Measurements from ENCODE around the gene DTD2.
"Not testable (repeated sequence)": the region's sequence is repeated elsewhere in the genome, so short reads cannot be mapped to it uniquely, and the experiment has no call there.

DTD2 gene

DNA sequence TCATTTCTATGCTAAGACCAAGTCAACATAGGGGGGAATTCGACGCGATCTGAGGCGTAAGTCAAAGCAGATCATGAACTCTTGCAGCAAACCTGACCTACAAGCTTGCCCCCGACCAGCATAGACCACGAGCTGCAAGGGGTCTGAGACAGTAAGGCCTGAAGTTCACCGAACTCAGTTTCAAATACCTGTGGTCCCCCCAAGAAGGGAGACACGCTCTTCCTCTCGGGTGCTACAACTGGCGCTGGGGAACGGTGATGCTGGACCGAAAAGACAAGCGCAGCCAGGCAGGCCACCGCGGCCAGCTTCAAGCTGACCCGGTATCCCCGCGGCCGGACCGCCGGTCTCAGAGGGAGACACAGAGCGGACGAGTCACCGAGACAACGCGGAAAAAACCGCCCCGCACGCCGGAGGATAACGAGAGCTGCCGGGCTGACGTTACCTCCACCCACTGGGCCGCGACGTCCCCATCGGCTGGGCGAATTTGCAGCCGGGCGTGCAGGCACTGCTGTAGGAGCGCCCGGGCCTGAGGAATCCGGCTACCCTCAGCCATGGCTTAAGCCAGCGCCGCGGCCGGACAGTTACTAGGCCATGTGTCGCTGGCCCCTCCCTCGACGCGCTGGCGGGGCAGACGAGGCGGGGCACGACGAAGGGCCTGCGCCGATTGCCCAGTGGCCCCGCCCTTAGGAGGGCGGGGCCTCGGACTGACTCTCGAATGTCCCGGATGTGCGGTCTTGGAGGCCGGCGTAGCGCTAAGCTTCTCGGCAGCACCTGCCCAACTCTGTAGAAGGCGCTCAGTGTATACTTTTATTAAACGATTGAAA is at the start of gene DTD2:
Gene DTD2, minus strand, starts transcription at position 666 of the 824 bp plus-strand sequence. Its CDS starts 113 bp downstream, at position 553.
- peak; percentile 98 for DNase-seq (ENCODE audit: low read depth, low spot score)

DNA sequence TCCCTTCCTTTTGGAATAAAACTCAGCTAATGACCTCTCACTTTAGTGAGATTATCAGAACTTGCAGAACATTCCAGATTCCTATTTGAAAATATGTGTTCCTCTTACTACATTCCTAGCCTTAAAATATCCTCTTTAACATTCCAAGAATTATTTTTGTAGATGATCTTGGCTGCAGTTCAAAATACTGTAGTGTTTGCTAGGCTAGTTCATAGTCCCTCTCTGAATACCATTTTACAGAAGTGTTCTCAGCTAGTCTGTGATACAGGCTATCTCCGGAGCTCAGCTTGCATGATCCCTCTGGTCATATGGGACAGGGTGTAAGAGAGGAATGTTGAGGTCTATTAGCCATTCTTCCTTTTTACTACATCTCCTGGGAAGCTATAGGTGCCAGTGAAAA is 48.1 kb upstream of the DTD2 start:
- DNase-seq (ENCODE audit: low read depth, low spot score): peak; percentile 50

DNA sequence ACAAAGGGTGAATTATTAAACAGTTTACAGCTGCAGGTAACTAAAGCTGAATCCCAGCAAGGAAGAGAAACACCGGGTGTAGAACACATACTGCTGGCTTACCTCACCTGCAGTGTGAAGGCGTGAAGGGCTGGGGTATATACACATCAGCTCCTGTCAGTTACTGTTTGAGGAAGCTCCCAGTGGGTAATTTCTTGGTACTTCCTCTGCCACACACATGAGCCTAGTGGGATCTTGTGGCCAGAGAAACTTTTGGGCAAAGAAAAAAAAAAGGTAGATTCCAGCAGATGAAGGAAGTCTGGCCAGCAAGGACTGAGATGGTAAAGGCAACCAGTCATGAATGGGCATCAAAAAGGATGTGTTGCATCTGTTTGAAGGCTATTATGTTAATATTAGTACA is 44.6 kb upstream of the DTD2 start:
- no peak for DNase-seq (ENCODE audit: low read depth, low spot score)

DNA sequence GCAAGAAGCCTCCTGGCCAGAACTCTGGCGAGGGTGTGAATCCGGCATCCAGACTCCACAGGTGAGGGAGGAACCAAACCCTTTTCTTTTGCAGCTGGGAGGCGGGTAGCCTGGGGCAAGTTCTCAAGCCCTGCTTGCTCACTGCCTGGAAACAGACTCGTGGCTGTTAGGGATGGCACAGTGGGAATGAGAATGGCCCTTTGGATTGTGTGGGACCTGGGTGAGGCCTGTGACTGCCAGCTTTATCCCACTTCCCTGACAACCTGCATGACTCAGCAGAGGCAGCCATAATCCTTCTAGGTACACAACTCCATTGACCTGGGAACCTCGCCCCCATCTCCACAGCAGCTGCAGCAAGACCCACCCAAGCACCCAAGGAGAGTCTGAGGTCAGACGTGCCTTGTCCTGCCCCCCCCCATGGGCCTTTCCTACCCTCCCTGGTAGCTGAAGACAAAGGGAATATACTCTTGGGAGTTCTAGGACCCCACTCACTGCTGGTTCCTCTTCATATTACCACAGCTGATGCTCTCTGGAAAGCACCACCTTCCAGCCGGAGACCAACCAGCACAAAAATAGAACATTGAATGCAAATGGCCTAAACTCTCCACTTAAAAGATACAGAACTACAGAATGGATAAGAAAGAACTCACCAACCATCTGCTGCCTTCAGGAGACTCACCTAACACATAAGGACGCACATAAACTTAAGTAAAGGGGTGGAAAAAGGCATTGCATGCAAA is 35.6 kb upstream of the DTD2 start:
- no peak for DNase-seq (ENCODE audit: low read depth, low spot score)

DNA sequence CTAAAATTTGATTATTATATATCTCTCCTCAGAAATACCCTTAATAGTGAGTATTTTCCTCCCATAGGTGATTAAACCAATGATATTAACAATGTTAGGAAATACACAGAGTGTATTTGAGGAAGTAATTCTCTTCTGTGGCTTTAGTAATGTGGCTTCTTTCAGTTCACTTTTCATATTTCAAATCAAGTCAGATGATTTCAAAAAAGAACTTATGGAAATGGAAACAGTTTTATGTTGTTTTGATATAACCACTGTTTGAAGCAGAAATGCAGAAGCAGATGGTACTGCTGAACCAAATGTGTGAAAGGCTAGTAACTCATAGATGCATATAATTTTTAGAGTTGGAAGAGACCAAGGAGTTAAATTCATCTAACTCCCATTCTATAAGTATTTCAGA is 32.4 kb upstream of the DTD2 start:
- no peak for DNase-seq (ENCODE audit: low read depth, low spot score)

DNA sequence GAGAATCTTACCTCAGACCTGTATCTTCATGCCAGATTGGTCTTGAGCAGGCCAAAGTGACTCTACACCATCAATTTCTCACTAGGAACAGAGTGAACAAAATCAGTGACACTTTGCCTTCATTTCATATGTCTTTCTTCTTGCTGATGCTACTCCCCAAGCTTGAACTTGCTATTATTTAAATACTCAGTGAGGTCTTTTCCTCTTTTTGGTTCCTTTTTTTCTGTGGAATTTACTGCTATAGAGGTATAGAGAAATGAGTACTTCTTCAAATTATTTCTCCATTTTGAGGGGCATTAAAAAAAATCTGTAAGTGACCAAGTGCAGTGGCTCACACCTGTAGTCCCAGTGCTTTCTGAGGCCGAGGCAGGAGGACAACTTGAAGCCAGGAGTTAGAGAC is 30.6 kb upstream of the DTD2 start, which contains the start of gene GPR33:
Gene GPR33, minus strand, starts transcription at position 154 of the 400 bp plus-strand sequence. CDS start 4,074 bp downstream, outside the sequence.
- no peak for DNase-seq (ENCODE audit: low read depth, low spot score)

DNA sequence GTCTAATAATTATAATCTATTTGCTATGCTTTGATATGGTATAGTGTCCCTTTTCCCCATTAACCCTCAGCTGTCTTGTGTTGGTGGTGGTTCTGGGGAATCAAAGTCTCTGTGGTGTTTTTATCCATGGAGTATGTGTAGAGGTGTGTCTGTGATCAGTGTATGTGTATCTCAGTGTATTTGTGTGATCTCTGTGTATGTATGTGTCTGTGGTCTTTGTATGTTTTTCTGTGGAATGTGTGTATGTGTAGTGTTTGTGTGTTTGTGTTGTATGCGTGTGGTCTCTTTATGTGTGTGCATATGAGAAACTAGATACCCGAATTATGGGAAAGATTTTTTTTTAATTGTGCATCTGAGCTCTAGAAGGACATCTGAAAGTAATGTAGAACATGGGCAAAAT is 29.5 kb upstream of the DTD2 start:
- DNase-seq (ENCODE audit: low read depth, low spot score): no peak

DNA sequence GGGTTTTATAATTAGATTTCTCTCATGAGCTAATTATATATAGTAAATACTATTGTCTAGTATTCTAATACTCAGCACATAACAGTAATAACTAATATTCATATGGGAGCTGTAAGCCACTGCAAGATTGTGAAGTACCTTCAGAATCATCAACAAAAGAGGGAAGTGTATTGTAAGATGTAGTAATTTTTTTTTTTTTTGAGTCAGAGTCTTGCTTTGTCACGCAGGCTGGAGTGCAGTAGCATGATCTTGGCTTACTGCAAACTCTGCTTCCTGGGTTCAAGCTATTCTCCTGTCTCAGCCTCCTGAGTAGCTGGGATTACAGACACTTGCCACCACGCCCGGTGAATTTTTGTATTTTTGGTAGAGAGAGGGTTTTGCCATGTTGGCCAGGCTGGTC is 27.4 kb upstream of the DTD2 start:
- DNase-seq (ENCODE audit: low read depth, low spot score): no peak

DNA sequence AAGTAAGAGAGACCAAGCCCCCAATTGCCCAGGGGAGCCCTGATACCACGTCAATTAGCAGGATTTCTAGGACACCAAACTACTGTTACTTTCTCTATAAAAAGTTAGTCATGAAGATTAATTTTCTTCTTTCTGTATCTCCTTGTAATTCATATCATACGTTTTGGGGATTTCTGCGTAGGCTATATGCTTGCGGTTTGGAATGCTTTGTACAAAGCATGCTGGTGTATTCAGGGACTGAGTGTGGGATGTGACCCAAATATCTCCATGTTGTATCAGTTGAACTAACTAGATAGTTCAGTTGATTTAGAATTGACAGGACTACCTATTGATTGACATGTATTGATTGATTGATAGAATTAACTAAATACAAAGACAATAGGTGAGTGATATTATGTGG is 22.9 kb upstream of the DTD2 start:
- DNase-seq (ENCODE audit: low read depth, low spot score): no peak

DNA sequence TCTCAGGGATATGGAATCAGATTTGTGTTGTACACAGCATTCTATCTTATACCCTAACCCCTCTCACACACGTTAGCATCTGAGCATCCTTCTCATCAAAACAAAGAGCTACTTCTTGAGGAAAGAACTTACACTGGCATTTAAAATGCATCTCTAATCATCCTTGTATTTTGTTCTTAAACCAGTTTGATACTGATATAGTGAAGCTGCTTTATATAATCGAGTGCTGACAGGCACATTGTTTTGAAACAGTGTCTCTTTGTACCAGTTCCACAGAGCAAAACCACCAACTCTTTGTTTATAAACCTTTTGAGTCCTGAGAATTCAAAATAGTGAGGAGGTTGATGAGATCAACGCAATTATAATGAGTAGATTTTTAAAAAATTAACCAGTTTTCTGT is 21.7 kb upstream of the DTD2 start:
- peak; percentile 2 for DNase-seq (ENCODE audit: low read depth, low spot score)

DNA sequence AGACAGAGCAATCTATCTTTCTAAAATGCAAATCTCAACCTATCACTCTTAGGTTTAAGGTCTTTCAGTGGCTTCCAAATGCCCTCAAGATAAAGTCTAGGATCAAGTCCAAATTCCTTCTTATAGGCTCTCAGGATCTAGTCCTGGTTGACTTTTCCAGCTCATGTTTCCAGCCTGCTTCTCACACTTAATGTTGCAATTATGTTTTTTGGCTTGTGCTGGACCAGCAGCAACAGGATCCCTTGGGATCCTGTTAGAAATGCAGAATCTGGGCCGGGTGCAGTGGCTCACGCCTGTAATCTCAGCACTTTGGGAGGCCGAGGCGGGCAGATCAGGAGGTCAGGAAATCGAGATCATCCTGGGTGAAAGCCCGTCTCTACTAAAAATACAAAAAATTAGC is 19.9 kb upstream of the DTD2 start:
- no peak for DNase-seq (ENCODE audit: low read depth, low spot score)

DNA sequence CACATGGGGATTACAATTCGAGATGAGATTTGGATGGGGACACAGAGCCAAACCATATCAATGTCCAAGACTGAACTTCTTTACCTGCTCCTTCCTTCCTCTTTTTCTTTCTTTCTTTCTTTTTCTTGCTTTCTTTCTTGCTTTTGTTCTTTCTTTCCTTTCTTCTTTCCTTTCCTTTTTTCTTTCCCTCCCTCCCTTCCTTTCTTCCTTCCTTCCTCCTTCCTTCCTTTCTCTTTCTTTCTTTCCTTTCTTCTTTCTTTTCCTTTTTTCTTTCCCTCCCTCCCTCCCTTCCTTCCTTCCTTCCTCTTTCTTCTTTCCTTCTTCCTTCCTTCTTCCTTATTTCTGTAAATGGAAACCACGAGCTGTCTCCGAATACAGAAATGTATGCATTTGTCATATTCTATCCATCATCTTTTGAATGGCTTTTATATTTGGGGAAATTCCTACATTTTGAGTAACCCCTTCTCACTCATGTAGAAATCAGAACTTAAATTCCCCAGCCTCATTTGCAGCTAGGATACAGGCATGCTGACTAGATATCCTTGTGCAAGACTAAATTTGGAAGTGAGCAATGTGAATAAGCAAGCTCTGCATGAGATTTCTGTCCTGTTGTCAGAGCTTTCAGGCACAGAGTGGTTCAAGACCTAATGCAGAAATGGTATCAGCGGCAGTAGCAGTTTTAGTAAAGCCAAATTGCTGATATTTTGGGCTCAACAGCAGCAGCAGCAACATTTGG is 19.0 kb upstream of the DTD2 start:
- DNase-seq (ENCODE audit: low read depth, low spot score): no peak

DNA sequence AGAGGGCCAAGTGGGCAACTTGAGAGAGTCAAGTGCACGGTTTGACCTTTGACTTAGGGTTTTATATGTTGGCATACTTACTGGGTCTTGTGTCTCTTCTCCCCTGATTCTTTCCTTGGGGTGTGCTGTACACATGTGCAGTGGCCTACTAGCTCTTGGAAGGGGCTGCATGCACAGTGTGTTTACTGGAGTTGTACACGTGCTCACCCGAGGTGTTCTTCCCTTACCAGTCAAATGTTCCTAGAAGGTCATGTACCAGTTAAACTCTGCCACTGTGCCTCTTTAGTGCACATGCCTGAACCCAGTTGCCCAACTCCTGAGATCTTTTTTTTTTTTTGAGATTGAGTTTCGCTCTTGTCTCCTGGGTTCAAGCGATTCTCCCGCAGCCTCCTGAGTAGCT is 9.2 kb upstream of the DTD2 start:
- DNase-seq (ENCODE audit: low read depth, low spot score): no peak

DNA sequence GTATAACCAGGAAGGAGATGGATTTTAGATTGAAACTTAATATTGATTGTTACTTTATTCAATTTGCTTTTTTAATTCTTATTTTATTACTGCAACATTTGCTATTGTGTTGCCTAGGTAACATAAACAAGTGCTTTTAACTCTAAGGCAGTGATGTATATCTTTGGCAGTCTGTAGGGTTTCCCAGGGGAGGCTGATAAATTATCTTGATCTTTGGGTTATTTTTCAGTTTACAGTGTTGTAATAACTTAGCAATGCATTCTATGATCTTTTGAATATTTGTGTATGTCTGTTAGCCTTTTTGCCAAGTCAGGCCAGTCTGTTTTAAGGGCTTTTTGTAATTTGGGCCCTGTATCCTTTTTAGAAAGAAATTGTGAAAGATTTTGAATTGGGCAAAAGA is 7.8 kb upstream of the DTD2 start:
- DNase-seq (ENCODE audit: low read depth, low spot score): no peak

DNA sequence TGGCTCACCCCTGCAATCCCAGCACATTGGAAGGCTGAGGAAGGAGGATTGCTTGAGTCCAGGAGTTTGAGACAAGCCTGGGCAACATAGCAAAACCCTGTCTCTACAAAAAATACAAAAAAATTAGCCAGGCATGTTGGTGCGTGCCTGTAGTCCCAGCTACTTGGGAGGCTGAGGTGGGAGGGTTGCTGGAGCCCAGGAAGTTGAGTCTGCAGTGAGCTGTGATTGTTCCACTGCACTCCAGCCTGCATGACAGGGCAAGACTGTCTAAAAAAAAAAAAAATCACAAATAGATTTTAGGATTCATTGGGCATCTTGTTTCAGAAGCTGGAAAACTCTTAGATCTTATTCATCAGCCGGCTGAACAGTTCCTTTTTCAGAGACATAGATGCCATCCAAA is 5.1 kb upstream of the DTD2 start:
- not testable (repeated sequence) for DNase-seq (ENCODE audit: low read depth, low spot score)

DNA sequence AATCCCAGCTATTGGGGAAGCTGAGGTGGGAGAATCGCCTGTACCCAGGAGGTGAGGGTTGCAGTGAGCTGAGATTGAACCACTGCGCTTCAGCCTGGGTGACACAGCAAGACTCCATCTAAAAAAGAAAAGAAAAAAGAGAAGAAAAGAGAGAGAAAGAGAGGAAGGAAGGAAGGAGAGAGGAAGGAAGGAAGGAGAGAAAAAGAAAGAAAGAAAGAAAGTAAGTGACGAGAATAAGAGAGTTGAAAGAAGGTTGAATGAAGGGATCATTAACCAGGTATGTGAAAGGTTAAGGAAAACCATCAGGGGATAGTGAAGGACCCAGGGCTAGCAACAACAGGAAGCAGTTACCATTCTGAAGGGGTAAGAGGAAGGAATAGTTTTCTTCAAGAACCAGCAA is 4.2 kb upstream of the DTD2 start:
- no peak for DNase-seq (ENCODE audit: low read depth, low spot score)

DNA sequence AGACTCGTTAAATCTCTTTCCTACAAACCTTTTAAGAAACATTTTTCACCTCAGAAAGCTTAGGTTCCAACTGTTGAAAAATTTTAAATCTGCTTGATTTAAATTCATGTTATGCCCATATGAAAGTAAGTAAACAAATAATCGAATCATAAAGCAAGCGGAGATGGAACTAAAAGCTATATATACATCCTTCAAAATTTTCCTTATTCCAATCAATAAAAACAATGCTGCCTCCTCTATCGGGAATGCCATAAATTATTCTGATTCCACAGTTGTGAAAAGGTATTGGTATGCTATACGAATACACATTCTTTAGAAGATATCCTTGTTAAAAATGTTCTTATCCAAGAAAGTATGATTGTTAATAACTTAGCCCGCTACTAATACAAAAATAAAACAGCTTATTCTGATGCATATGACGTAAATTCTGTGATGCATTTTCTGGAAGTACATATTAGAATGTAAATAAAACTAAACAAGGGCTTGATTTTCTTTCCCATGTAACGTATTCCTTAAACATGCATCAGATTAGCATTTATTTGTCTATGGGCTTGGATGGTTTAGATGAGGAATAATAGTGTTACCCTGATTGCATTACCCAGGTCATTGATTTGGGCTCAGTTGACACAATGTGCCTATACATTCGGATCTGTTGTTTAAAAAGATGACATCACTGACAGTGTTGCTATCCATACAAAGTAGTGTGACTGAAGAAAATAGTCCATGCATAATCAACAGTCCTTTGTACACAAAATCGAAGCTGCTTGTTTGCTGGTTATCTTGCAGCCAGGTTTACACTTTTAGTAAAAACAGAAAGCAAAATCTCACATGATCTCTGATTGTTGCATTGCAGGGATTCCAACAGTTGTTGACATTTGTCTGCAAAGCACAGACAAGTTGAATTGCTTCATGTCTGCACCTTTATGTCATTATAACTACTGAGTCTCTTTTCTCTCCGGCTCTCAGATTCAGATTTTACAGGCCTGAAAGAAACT is 656 bp upstream of the DTD2 start:
- DNase-seq (ENCODE audit: low read depth, low spot score): peak; percentile 26

DNA sequence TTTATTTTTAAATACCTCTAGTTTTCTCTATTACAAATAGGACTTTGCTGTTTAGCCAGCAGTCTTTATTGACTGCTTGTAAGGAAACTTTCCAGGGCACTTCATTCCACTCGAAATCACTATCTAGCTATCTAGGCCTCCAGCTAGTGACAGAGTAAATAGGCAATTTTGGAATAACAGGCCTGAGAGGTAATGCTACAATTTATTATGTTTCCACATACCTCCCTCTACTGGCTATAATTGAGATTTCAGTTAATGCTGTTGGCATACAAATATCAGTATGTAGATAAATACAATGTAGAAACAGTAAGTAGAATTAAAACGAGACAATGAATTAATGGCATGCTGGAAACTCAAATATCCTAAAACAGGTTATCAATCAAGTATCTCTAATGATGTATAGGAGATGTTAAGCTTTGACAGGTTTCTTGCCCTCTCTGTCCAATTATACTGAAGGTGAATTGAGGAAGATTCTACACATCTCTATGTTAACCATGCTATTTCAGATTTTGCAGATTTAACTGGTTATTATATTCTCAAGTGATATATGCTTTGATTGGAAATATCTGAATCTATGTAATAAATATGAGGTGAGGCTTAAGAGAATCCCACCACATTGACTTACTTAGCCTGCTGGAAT is 7.2 kb downstream of the DTD2 start:
- DNase-seq (ENCODE audit: low read depth, low spot score): peak; percentile 61

DNA sequence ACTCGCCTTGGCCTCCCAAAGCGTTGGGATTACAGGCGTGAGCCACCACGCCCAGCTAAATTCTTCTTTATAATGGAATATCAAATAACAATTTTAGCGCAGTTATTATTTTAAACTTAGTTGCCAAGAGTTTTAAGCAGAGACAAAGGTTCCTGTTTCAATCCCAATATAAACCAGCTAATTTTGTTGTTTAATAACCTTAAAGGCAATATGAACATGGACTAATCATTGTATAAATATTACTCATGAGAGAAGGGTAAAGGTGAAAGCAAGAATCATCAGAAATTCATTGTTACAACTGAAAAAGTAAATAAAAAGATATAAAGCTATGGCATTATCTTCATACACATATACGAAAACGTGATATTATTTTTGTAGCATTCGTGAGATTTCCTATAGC is 8.2 kb downstream of the DTD2 start:
- DNase-seq (ENCODE audit: low read depth, low spot score): no peak

DNA sequence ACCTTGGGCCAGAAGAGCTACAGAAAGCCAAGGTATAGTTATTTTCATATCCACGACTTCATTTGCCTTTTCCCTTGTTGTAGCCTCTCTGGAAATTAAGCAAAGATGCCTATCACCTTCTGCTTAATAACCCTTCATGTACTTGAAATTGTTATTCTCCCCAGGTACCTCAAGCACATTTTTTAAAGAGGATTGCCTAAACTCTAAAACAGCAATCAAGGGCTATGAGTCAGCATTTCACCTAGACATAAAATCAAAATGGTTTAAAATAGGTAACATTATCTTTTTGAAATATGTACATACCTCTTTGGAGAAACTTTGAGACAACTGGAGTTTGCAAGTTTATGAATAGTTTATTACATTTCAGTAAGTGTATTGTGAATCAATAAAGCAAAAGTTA is 11.6 kb downstream of the DTD2 start:
- no peak for DNase-seq (ENCODE audit: low read depth, low spot score)

DNA sequence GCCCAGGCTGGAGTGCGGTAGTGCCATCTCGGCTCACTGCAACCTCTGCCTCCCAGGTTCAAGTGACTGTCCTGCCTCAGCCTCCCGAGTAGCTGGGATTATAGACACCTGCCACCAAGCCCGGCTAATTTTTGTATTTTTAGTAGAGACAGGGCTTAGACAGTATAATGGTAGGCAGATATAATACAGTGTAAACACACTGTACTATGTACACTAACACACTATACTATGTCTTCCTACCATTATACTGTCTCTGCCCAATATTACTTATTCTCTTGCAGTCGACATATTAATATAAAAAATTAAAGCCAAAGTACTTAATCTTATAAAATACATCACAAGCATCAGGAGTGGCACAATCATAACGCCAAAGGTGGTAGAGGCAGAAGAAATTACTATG is 15.0 kb downstream of the DTD2 start:
- DNase-seq (ENCODE audit: low read depth, low spot score): no peak
